Measurements from ENCODE around the gene MEFV.

The MEFV gene

DNA sequence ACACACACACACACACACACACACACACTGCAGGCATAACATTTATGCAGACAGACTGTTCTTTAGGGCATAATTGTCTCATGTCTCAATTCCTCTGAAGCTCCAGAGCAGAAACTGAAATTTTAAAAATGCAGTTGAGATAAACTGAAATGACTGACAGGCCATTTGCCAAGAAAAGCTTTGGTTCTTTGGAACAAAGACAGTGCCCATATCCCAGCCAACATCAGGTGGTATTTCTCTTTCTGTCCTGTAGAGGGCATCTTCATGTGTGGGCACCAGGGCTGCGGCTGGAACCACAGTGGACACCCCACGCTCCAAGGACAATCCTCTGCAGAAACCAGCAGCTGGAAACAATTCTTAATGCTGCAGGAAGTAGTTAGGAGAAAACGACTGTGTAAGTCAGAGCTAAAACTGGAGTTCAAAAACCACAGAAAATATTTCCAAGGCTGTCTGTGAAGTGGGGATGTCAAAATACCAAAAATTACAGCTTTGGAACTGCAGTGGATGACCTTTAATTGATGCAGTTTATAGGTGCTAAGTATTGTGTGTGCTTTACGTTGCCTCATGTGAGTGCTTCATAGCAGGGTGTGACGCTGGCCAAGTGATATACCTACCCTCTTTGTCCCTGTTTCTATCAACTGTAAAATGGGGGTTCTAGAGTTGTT, 10.6 kb upstream of the MEFV start:
- Histone ChIP-seq H3K27me3 (ENCODE audit: control insufficient read depth, insufficient read depth, low read length) (no peaks in the 10 kb centered on the region; the same call in 1 of the 2 replicates), H3K4me1 (ENCODE audit: control insufficient read depth, insufficient read depth, low read length) (no peaks in the 10 kb centered on the region), H3K36me3 (ENCODE audit: control insufficient read depth, insufficient read depth, low read length) (no peaks in the 10 kb centered on the region), H3K9ac (ENCODE audit: low read depth, low read length) (no peak overlapping the region), H3K9me3 (ENCODE audit: control insufficient read depth, insufficient read depth, low read length) (peaks cover 10% of the 10 kb centered on the region), H3K4me3 (ENCODE audit: low read depth, low read length) (no peak overlapping the region), H3K27ac (ENCODE audit: low read depth, low read length) (no peak overlapping the region)

DNA sequence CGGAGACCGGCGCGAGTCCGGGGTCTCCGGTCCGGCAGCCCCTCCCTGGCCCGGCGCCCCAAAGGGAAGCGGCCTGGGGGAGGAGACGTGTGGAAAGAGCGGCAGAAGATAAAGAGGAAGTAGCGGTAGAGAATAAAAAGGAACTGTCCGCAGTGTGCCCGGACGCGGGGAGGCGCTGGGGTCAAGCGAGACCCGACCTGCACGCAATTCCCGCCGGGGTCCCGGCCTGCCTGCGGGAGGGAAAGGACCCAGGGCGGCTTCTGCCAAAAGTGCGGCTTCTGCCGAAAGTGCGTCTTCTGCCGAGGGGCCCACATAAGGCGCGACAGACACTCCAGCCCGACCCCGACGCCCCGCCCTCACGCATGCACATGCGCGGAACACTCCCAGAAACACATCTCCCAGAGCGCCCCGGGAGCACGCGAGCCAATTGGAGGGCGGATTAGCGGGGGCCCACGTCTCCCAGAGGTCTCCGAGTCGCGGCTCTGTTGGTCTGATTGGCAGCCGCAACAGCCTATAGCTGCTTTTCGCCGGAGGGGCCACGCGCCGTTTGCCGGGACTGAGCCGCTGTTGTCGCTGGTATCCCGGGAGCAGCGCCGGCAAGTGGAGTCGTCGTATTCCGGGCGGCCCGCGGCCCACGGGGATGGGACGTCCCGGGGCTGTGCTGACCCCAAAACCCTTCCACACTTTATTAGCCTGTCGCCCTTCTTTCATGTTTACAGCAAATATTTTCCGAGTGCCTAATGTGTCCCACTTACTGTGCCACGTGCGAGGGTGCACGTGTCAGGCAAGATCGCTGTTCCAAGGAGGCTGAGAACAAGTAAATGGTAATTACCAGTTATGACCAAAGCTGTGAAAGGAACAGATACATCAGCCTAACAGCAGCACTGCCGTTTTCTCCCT, 8.0 kb upstream of the MEFV start:
- Histone ChIP-seq H3K9ac (ENCODE audit: low read depth, low read length) (no peak overlapping the region), H3K9me3 (ENCODE audit: control insufficient read depth, insufficient read depth, low read length) (peaks cover 10% of the 10 kb centered on the region), H3K27me3 (ENCODE audit: control insufficient read depth, insufficient read depth, low read length) (no peaks in the 10 kb centered on the region; the same call in 1 of the 2 replicates), H3K36me3 (ENCODE audit: control insufficient read depth, insufficient read depth, low read length) (no peaks in the 10 kb centered on the region), H3K27ac (ENCODE audit: low read depth, low read length) (peak overlapping the region; percentile 67), H3K4me1 (ENCODE audit: control insufficient read depth, insufficient read depth, low read length) (no peaks in the 10 kb centered on the region), H3K4me3 (ENCODE audit: low read depth, low read length) (peak overlapping the region; percentile 69)

DNA sequence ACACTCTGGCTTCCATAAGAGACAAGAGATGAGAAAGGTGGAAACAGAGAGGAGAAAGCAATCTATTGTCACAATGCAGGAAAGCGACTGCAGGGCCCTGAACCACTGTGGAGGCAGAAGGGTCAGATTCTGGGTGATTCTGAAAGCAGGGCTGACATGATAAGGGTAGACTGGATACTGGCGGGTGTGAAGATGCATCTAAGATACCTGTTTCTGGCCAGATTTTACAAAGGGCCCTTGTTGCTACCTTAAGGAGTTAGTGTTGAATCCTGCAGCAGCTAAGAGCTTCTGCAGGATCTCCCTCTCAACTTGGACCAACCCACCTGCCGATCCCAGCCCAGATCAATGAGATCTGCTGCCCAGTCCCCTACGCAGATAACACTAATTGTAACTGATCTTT, 6.1 kb upstream of the MEFV start:
- H3K27me3 ChIP-seq (ENCODE audit: control insufficient read depth, insufficient read depth, low read length) = no peaks in the 10 kb centered on the region; the same call in 1 of the 2 replicates
- H3K4me3 ChIP-seq (ENCODE audit: low read depth, low read length) = no peak overlapping the region
- H3K9me3 ChIP-seq (ENCODE audit: control insufficient read depth, insufficient read depth, low read length) = peaks cover 10% of the 10 kb centered on the region; the same call in 1 of the 2 replicates
- H3K36me3 ChIP-seq (ENCODE audit: control insufficient read depth, insufficient read depth, low read length) = no peaks in the 10 kb centered on the region
- H3K27ac ChIP-seq (ENCODE audit: low read depth, low read length) = no peak overlapping the region
- H3K4me1 ChIP-seq (ENCODE audit: control insufficient read depth, insufficient read depth, low read length) = no peaks in the 10 kb centered on the region
- no peak overlapping the region for H3K9ac ChIP-seq (ENCODE audit: low read depth, low read length)

DNA sequence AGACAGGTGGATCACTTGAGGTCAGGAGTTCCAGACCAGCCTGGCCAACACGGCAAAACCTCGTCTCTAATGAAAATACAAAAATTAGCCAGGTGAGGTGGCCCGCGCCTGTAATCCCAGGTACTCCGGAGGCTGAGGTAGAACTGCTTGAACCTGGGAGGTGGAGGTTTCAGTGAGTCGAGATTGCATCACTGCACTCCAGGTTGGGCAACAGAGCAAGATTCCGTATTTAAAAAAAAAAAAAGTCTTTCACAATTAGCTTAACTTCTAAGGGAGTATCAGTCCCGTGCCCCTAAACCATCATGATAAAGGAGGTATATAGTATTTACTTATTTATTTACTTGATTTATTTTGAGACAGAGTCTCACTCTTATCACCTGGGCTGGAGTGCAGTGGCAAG, 3.4 kb upstream of the MEFV start:
- Histone ChIP-seq H3K4me1 (ENCODE audit: control insufficient read depth, insufficient read depth, low read length) (no peaks in the 10 kb centered on the region), H3K36me3 (ENCODE audit: control insufficient read depth, insufficient read depth, low read length) (no peaks in the 10 kb centered on the region), H3K27ac (ENCODE audit: low read depth, low read length) (no peak overlapping the region), H3K9me3 (ENCODE audit: control insufficient read depth, insufficient read depth, low read length) (peaks cover 6% of the 10 kb centered on the region; the same call in 1 of the 2 replicates), H3K9ac (ENCODE audit: low read depth, low read length) (no peak overlapping the region), H3K27me3 (ENCODE audit: control insufficient read depth, insufficient read depth, low read length) (no peaks in the 10 kb centered on the region; the same call in 1 of the 2 replicates), H3K4me3 (ENCODE audit: low read depth, low read length) (no peak overlapping the region)

DNA sequence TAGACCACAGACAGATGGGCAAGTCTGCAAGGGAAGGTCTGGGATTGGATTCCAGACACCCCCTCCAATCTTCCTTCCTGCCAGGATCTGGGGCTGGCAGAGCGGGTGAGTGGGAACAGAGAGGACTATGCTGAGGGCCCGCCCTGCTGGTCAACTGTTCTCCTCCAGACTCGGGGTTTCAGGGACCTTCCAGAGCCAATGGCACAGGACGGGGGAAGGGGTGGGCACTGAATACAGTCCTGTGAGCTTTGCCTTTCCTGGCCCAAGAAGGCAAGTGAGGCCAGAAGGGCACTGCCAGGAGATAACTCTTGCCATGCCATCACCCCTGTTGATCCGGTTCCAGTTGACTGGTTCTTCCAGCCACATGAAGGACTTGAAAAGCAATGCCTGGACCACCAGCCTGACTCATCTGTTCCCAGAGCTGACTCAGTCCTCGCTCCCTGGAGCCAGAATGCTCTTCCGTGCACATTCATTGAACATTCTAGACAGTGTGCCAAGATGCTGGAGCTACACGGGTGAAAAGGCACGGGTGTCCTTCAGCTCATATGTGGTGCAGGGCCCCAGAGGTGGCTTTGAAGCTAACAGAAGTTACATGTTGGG, 533 bp upstream of the MEFV start:
- H3K4me3 ChIP-seq (ENCODE audit: low read depth, low read length) = no peak overlapping the region
- 0 out of 2 replicates have a peak, but pooled peaks cover 5% of the 10 kb centered on the region for H3K9me3 ChIP-seq (ENCODE audit: control insufficient read depth, insufficient read depth, low read length)
- H3K27me3 ChIP-seq (ENCODE audit: control insufficient read depth, insufficient read depth, low read length) = no peaks in the 10 kb centered on the region
- no peak overlapping the region for H3K9ac ChIP-seq (ENCODE audit: low read depth, low read length)
- H3K4me1 ChIP-seq (ENCODE audit: control insufficient read depth, insufficient read depth, low read length) = no peaks in the 10 kb centered on the region
- H3K27ac ChIP-seq (ENCODE audit: low read depth, low read length) = no peak overlapping the region
- H3K36me3 ChIP-seq (ENCODE audit: control insufficient read depth, insufficient read depth, low read length) = no peaks in the 10 kb centered on the region

DNA sequence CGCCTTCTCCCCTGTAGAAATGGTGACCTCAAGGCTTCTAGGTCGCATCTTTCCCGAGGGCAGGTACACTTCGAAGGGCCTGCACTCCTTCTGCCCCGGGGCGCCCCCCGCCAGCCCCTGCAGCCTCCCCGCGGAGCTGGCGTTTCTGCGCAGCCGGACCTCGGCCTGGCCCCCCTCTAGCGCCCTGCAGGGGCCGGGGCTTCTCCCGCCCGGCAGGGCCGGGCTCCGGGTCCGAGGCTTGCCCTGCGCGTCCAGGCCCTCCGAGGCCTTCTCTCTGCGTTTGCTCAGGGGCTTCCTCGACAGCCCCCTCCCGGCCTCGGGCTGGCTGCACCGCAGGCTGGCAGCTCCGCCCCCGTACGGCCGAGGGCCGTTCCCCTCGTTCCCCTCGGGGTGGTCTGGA, 2.1 kb downstream of the MEFV start:
- no peaks in the 10 kb centered on the region for H3K4me1 ChIP-seq (ENCODE audit: control insufficient read depth, insufficient read depth, low read length)
- peaks cover 9% of the 10 kb centered on the region; the same call in 1 of the 2 replicates for H3K9me3 ChIP-seq (ENCODE audit: control insufficient read depth, insufficient read depth, low read length)
- no peaks in the 10 kb centered on the region for H3K27me3 ChIP-seq (ENCODE audit: control insufficient read depth, insufficient read depth, low read length)
- no peak overlapping the region for H3K4me3 ChIP-seq (ENCODE audit: low read depth, low read length)
- no peak overlapping the region for H3K27ac ChIP-seq (ENCODE audit: low read depth, low read length)
- H3K36me3 ChIP-seq (ENCODE audit: control insufficient read depth, insufficient read depth, low read length) = no peaks in the 10 kb centered on the region
- no peak overlapping the region for H3K9ac ChIP-seq (ENCODE audit: low read depth, low read length)

DNA sequence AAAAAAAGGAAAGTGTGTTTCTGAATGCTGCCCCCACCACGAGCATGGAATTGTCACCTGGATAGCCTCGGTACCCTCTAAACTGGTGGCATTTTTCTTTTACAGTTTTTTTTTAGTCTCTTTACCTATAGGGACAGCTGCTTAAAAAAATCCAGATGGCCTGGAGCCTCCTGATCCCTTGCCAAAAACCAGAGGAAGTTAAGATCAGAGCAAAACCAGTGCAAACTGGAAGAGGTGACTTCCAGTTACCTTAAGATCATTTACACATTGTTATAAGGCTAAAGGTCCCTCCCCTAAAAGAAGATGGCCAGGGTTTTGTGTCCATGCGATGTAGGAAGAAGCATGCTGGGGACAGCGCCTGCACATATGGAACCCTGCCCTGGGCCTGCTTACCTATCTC, 3.5 kb downstream of the MEFV start:
- Histone ChIP-seq H3K27ac (ENCODE audit: low read depth, low read length) (no peak overlapping the region), H3K27me3 (ENCODE audit: control insufficient read depth, insufficient read depth, low read length) (no peaks in the 10 kb centered on the region), H3K9me3 (ENCODE audit: control insufficient read depth, insufficient read depth, low read length) (peaks cover 9% of the 10 kb centered on the region; the same call in 1 of the 2 replicates), H3K4me1 (ENCODE audit: control insufficient read depth, insufficient read depth, low read length) (no peaks in the 10 kb centered on the region), H3K9ac (ENCODE audit: low read depth, low read length) (no peak overlapping the region), H3K36me3 (ENCODE audit: control insufficient read depth, insufficient read depth, low read length) (no peaks in the 10 kb centered on the region), H3K4me3 (ENCODE audit: low read depth, low read length) (no peak overlapping the region)

DNA sequence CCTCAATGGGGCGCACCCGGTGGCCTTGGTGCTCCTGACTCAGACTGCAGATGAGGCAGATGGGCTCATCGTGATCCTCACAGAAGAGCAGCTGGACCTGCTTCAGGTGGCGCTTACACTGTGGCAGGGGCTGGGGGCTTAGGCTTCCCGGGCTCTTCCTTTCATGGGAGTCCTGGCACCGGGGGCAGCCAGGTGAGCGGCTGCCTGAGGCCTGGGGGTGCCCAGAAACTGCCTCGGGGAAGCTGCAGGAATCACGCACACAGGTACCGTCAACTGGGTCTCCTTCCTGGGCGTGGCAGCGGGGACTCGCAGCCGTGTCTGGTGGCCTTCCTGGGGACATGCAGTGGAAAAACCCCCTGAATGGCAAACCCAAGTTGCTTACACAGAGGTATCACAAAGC, 7.0 kb downstream of the MEFV start:
- Histone ChIP-seq H3K9me3 (ENCODE audit: control insufficient read depth, insufficient read depth, low read length) (peaks cover 9% of the 10 kb centered on the region), H3K27ac (ENCODE audit: low read depth, low read length) (no peak overlapping the region), H3K4me3 (ENCODE audit: low read depth, low read length) (no peak overlapping the region), H3K9ac (ENCODE audit: low read depth, low read length) (no peak overlapping the region), H3K4me1 (ENCODE audit: control insufficient read depth, insufficient read depth, low read length) (no peaks in the 10 kb centered on the region), H3K36me3 (ENCODE audit: control insufficient read depth, insufficient read depth, low read length) (no peaks in the 10 kb centered on the region), H3K27me3 (ENCODE audit: control insufficient read depth, insufficient read depth, low read length) (no peaks in the 10 kb centered on the region)

DNA sequence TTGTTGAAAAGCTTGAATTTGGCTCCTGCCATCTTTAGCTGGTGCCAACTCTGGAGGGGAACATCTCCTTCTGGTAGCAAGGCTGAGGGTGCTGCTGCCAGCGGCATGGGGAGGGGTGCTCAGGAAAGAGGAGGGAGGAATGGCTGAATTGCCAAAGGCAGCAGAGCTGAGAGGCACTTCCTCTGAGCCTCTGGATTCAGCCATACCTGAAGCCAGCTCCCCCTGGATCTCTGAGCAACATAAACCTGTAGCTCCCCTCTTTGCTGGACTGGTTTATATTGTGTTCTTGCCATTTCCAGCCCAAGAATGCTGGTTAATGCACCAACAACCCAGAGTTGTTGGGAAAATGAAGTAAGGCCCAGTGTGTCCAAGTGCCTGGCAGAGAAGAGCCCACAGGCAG, 7.4 kb downstream of the MEFV start:
- Histone ChIP-seq H3K4me3 (ENCODE audit: low read depth, low read length) (no peak overlapping the region), H3K9ac (ENCODE audit: low read depth, low read length) (no peak overlapping the region)

DNA sequence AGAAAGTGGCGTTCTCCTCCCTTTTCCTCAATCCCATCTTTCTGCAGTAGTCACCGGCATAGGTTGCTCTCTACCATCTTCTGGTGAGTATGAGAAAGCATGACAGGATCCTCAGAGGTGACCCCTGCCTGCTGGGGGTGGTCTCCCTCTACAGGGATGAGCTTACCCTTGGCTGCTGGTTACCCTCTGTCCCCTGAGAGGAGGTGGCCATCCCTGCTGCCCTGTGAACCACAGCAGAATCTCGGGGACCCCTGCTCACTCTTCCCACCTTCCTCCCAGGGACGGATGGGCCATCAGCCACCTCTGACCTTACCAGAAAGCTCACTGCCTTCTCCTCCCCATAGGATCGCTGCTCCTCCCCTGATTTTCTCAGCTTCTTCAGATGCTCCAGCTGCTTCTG, 7.8 kb downstream of the MEFV start:
- Histone ChIP-seq H3K36me3 (ENCODE audit: control insufficient read depth, insufficient read depth, low read length) (no peaks in the 10 kb centered on the region), H3K4me1 (ENCODE audit: control insufficient read depth, insufficient read depth, low read length) (no peaks in the 10 kb centered on the region), H3K9ac (ENCODE audit: low read depth, low read length) (no peak overlapping the region), H3K9me3 (ENCODE audit: control insufficient read depth, insufficient read depth, low read length) (peaks cover 13% of the 10 kb centered on the region), H3K4me3 (ENCODE audit: low read depth, low read length) (no peak overlapping the region), H3K27me3 (ENCODE audit: control insufficient read depth, insufficient read depth, low read length) (no peaks in the 10 kb centered on the region), H3K27ac (ENCODE audit: low read depth, low read length) (no peak overlapping the region)

More for the DNA sequence above, 7.4 kb downstream of the MEFV start:
- Histone ChIP-seq H3K9me3 (ENCODE audit: control insufficient read depth, insufficient read depth, low read length) (peaks cover 13% of the 10 kb centered on the region), H3K27me3 (ENCODE audit: control insufficient read depth, insufficient read depth, low read length) (no peaks in the 10 kb centered on the region), H3K27ac (ENCODE audit: low read depth, low read length) (no peak overlapping the region), H3K36me3 (ENCODE audit: control insufficient read depth, insufficient read depth, low read length) (no peaks in the 10 kb centered on the region), H3K4me1 (ENCODE audit: control insufficient read depth, insufficient read depth, low read length) (no peaks in the 10 kb centered on the region)

DNA sequence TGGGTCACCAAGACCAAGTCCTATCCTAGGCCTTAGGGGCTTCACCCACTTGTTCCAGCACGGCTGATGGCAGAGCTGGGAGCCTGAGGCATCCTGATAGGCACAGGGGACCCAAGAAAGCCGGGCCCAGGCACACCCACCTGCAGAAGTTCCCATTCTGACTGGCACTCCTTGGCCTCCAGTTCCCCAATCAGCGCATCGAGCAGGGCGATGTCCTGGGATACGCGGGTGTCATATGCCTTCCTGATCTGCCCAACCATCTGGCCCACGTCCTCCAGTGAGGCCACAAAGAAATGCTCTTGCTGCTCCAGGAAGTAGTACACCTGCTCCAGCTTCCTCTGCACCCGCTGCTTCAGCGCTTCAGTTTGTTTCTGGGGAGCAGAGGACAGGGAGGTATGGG, 9.6 kb downstream of the MEFV start:
- Histone ChIP-seq H3K4me1 (ENCODE audit: control insufficient read depth, insufficient read depth, low read length) (no peaks in the 10 kb centered on the region), H3K36me3 (ENCODE audit: control insufficient read depth, insufficient read depth, low read length) (no peaks in the 10 kb centered on the region), H3K9ac (ENCODE audit: low read depth, low read length) (no peak overlapping the region), H3K27me3 (ENCODE audit: control insufficient read depth, insufficient read depth, low read length) (no peaks in the 10 kb centered on the region), H3K4me3 (ENCODE audit: low read depth, low read length) (no peak overlapping the region), H3K9me3 (ENCODE audit: control insufficient read depth, insufficient read depth, low read length) (peaks cover 13% of the 10 kb centered on the region), H3K27ac (ENCODE audit: low read depth, low read length) (no peak overlapping the region)

All from HUES48 (cell line).